Measurements from ENCODE around the gene LRRC51. TPM values are rescaled to one million over a fixed set of nuclear protein-coding genes. Genes with fewer than 3 reads are reported as not detected.
A peak's percentile ranks its signal among the peaks of the same experiment; 100 is the strongest.

The LRRC51 gene
- total RNA-seq, 2 donors from 2014 or later = 6.0 to 6.9 TPM

GRCh38 chr11:72100009-72100408 lies 19.4 kb downstream of the LRRC51 start:
- intact Hi-C loops (cut with DNase I) = no loop called here
- no peak for DNase-seq (ENCODE audit: low spot score)

GRCh38 chr11:72100462-72100861 lies 19.8 kb downstream of the LRRC51 start:
- DNase-seq (ENCODE audit: low spot score) = no peak
- intact Hi-C loops (cut with DNase I) = no loop called here

GRCh38 chr11:72102162-72102561 lies 21.5 kb downstream of the LRRC51 start:
- no peak for DNase-seq (ENCODE audit: low spot score)
- intact Hi-C loops (cut with DNase I) = no loop called here

- DNase-seq (ENCODE audit: low spot score) = no peak
- intact Hi-C loops (cut with DNase I) = no loop called here
Measured at GRCh38 chr11:72102631-72102945, 21.9 kb downstream of the LRRC51 start.

- intact Hi-C loops (cut with DNase I) = no loop called here
- DNase-seq (ENCODE audit: low spot score) = peak; percentile 100
Measured at GRCh38 chr11:72102946-72103753, 22.5 kb downstream of the LRRC51 start, which contains the start of gene LAMTOR1. Gene LAMTOR1, minus strand, starts transcription at chr11:72103297. Its CDS starts 73 bp downstream, at chr11:72103224.

- intact Hi-C loops (cut with DNase I) = no loop called here
- no peak for DNase-seq (ENCODE audit: low spot score)
Measured at GRCh38 chr11:72103754-72104167, 23.1 kb downstream of the LRRC51 start.

- DNase-seq (ENCODE audit: low spot score) = no peak
- intact Hi-C loops (cut with DNase I) = no loop called here
Measured at GRCh38 chr11:72105888-72106287, 25.2 kb downstream of the LRRC51 start, which contains the start of gene TOMT. Gene TOMT, plus strand, starts transcription at chr11:72105924. Its CDS starts 28 bp downstream, at chr11:72105952.

- no peak for DNase-seq (ENCODE audit: low spot score)
- intact Hi-C loops (cut with DNase I) = no loop called here
Measured at GRCh38 chr11:72111300-72112142, 30.9 kb downstream of the LRRC51 start.

- intact Hi-C loops (cut with DNase I) = no loop called here
- peak; percentile 99 for DNase-seq (ENCODE audit: low spot score)
Measured at GRCh38 chr11:72112143-72112977, 31.7 kb downstream of the LRRC51 start, which contains the start of gene ANAPC15. Gene ANAPC15, minus strand, starts transcription at chr11:72112695. Its CDS starts 1,419 bp downstream, at chr11:72111276.

- intact Hi-C loops (cut with DNase I) = no loop called here
- no peak for DNase-seq (ENCODE audit: low spot score)
Measured at GRCh38 chr11:72112978-72113808, 32.5 kb downstream of the LRRC51 start.

GRCh38 chr11:72114570-72114969 lies 33.9 kb downstream of the LRRC51 start:
- intact Hi-C loops (cut with DNase I) = loop anchor here in 1 of 2 donors (1.0 kb wide), 1 partner anchor 51 kb away; no protein-coding TSS in a partner anchor
- no peak for DNase-seq (ENCODE audit: low spot score)

GRCh38 chr11:72116019-72116755 lies 35.5 kb downstream of the LRRC51 start:
- intact Hi-C loops (cut with DNase I) = no loop called here
- no peak for DNase-seq (ENCODE audit: low spot score)

- intact Hi-C loops (cut with DNase I) = no loop called here
Measured at GRCh38 chr11:72119198-72119597, 38.5 kb downstream of the LRRC51 start.

GRCh38 chr11:72120930-72121329 lies 40.3 kb downstream of the LRRC51 start:
- DNase-seq (ENCODE audit: low spot score) = no peak
- intact Hi-C loops (cut with DNase I) = no loop called here

More at GRCh38 chr11:72119198-72119597, 38.5 kb downstream of the LRRC51 start:
- no peak for DNase-seq (ENCODE audit: low spot score)

GRCh38 chr11:72122607-72123006 lies 42.0 kb downstream of the LRRC51 start:
- intact Hi-C loops (cut with DNase I) = no loop called here
- no peak for DNase-seq (ENCODE audit: low spot score)

- intact Hi-C loops (cut with DNase I) = no loop called here
- DNase-seq (ENCODE audit: low spot score) = no peak
Measured at GRCh38 chr11:72123117-72123653, 42.5 kb downstream of the LRRC51 start.

GRCh38 chr11:72124046-72124445 lies 43.4 kb downstream of the LRRC51 start:
- intact Hi-C loops (cut with DNase I) = no loop called here
- DNase-seq (ENCODE audit: low spot score) = no peak
